B cell (primary cell): ENCODE measurements around the gene SYNRG.

Experiments
- CTCF ChIP-seq: fragments of 200-600 bp; IDR thresholded peaks from one replicate; pipeline ENCODE4 v1.8.0; 2022; ENCODE audit warnings: antibody characterized with exemption, mild to moderate bottlenecking
- EZH2 ChIP-seq: IDR thresholded peaks from 2 replicates; pipeline ENCODE4 v1.6.1; 2012; ENCODE audit warnings: borderline replicate concordance, low read depth, mild to moderate bottlenecking, moderate library complexity, low read length; ENCODE audit not compliant: insufficient read depth, poor library complexity, severe bottlenecking

DNA sequence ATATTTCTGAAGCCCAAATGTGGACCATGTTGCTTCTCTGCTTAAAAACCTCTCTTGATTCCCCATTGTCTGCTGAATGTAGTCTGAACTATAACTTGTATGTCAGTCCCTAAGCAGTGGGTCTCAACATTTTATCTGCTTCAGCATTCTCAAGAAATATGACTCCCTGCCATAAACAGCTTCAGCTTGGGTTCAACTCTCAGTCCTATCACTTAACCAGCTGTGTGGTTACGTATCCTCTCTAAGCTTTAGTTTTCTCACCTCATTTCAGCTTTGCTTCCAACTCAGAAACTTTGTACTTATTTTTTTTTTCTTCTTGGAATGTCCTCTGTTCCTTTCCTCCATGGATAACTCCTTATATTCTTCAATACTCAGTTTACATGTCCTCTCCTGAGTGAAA is 38.6 kb upstream of the SYNRG start:
- no peak for TF ChIP-seq CTCF
- TF ChIP-seq EZH2: no peak
